Skeletal muscle tissue (tissue), 2 donors: Measurements from ENCODE around the gene HPD. TPM values are rescaled to one million over a fixed set of nuclear protein-coding genes. Genes with fewer than 3 reads are reported as not detected.

Source experiments
- small RNA-seq: library from RNA; depleted of rRNA; stranded (forward); fragments of <200 nt; gene quantifications from one replicate; pipeline ENCODE3, GENCODE V24; 2014
- total RNA-seq: library from RNA; depleted of rRNA; stranded (reverse); fragments of >200 nt; gene quantifications from one replicate; pipeline ENCODE4 v1.2.3, GENCODE V29; 2014

The HPD gene
- total RNA-seq, 1 donor from 2014 or later, result not detected

Small RNA genes lying within 50 kb of the gene (small RNA-seq; reads per million reads assigned to genes)
- gene AC069503.3, result not detected
- gene RF00017, result not detected
- not detected for gene RNU7-170P

Other genes starting within 250 kb of the HPD start
- gene ORAI1, start 232.3 kb downstream of the HPD start, total RNA-seq, result 10.4 TPM
- under 0.01 TPM for gene MORN3, start 189.2 kb downstream of the HPD start, total RNA-seq
- 8.9 TPM for gene TMEM120B, start 146.1 kb downstream of the HPD start, total RNA-seq
- gene RHOF, start 65.2 kb downstream of the HPD start, total RNA-seq, result 2.1 TPM
- gene SETD1B, start 54.9 kb downstream of the HPD start, total RNA-seq, result 2.1 TPM
- gene PSMD9, start 29.9 kb upstream of the HPD start, total RNA-seq, result 13.0 TPM
- 2.6 TPM for gene CFAP251, start 59.7 kb upstream of the HPD start, total RNA-seq
- gene BCL7A, start 163.0 kb upstream of the HPD start, total RNA-seq, result 9.4 TPM
- gene MLXIP, start 219.9 kb upstream of the HPD start, total RNA-seq, result 10.4 TPM